ENCODE measurements around the gene TRIP13.

GRCh38 chr5:868428-869135, 24.1 kb upstream of the TRIP13 start:
- TF ChIP-seq CTCF (IDR thresholded peaks at IDR 0.05; ENCODE audit: low read length) (no peak), EZH2 (optimal IDR thresholded peaks at IDR 0.05; ENCODE audit: low read depth, low read length) (no peak), EZH2phosphoT487 (IDR thresholded peaks at IDR 0.05; ENCODE audit: low read length) (no peak)

Data from MM.1S (cell line).